Embryonic facial prominence (tissue), 1 donor: ENCODE measurements around the gene DLGAP1.

Source experiments
- DNase-seq: peaks from one replicate; pipeline ENCODE4 v3.0.0-alpha.2; 2016; ENCODE audit errors: extremely low spot score

Gene DLGAP1

DNA sequence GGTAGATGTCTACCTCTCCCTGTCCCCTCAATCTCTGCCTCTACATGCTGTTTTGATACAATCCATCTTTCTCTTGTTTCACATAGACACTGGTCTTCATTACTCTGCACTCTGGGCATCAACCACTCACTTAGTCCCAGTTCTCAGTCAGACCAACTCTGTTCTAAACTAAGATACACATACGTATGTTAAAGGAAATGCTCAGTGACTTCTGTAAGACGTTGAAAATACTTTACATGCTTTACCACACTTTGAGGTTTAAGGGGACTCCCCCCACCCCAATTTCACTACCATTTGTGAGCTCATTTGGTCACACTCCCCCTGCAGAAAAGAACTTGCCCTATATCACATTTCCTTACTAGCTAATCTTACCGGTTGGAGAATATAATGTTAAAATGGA is 507.7 kb downstream of the DLGAP1 start:
- DNase-seq = no peak

DNA sequence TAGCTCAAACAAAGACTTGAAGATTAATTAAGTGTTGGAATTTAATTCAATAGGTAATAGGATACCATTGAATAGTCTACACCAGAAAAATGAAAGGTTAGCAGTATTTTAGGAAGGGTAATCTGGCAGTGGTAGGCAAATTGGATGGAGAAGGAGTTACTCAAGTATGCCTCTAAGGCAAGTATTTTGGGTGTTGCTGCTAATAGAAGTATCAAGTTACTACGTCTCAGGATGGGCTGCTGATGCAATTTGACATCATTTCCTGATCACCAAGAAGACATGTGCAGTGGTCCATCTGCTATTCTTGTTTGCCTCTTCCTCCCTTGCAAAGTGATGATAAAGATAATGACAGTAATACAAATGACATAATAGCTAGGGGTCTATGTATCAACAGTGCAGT is 519.8 kb downstream of the DLGAP1 start:
- DNase-seq = no peak

DNA sequence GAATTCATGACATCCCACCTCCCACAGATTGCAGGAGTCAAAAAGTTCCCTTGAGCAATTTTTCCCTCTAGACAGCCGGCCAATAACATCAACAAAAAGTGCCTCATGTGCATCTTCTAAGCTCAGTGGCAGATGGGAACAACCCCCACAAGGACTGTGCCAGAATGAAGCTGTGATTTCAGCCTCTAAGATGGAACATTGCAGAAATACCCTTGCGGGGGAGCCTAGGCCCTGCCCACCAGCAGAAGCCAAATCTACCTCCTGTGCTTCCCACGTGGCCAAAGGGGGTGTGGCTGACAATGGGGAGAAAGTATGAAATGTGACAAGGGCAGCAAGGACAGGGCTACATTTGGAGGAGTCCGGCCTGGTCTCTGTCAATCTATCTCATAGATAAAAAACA is 522.8 kb downstream of the DLGAP1 start:
- no peak for DNase-seq

DNA sequence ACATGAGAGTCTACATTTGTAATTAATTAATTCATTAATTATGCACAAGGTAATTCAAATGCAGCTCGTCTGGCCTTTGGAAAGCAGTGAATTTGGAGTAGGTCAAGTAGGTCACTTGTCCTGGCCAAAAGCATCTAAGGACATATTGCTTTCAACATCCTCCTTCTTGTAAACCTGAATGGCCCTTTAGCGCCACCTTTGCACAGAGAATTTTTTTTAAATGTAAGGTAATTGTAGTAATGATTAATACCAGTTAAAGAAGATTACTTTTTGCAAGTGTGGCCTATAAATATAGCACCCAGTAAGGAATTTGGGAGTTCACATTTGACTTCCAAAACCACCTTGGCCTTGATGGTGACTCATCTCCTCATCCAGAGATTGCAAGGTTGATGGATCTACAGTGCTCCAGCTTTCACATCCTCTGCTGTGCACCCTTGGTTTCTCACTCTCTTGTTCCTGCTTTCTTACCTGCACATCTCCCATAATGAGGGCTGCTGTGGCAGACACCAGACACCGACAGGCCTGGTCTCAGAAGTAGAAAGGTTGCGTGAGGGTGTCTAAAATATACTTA is 523.5 kb downstream of the DLGAP1 start:
- DNase-seq = no peak

- DNase-seq = no peak
Measured at GRCh38 chr18:3931013-3931315, 524.1 kb downstream of the DLGAP1 start.

- DNase-seq = no peak
Measured at GRCh38 chr18:3930126-3931012, 524.7 kb downstream of the DLGAP1 start.

- no peak for DNase-seq
Measured at GRCh38 chr18:3924455-3924854, 530.7 kb downstream of the DLGAP1 start.

- DNase-seq = no peak
Measured at GRCh38 chr18:3923750-3924149, 531.4 kb downstream of the DLGAP1 start.

- no peak for DNase-seq
Measured at GRCh38 chr18:3921826-3922225, 533.3 kb downstream of the DLGAP1 start.

- no peak for DNase-seq
Measured at GRCh38 chr18:3920832-3921231, 534.3 kb downstream of the DLGAP1 start.

DNA sequence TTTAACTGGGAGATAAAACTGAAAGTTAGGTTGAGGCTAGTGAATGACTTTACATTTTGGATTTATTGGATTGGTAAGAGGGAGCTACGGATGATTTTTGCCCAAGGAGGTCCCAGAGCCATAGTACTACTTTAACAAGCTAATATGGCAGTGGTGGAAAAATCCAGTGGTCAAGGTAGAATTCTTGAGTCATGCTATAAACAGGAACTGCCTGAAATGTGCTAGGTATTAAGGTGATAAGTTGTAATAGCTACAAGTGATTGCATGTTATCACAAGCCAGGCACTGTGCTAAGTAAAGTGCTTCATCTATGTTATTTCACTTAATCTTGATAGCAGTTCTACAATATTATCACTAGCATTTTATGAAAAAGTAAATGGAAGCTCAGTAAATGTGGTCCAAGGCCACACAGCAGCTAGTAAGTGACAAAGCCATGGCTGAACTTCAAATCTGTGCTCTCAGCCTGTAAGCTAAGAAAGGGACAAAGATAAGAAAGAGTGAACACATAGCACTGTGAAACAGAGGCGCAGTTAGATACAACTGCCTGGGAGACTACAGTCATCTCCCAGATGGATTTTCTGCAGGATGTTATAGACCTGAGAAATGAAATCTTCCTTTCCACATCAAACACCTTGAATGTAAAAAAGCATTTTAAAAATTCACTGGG is 535.6 kb downstream of the DLGAP1 start:
- no peak for DNase-seq

DNA sequence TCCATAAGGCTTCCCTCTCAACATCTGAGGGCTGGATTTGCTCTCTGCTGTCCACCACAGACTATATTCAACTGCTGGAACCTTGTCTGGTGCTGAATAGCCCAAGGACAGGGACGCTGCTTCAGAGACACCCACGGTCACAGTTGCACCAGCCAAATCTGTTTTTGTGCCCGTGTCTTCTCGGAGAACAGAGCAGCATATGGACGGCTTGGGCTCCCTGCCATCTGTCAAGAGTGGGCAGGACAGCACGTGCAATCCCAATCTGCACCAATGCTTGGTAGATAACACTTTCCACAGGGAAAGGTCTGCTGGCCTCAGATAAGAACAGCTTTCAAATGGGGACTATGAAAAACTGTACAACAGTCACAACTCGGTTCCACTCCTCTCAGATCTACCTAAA is 539.0 kb downstream of the DLGAP1 start:
- DNase-seq = no peak

DNA sequence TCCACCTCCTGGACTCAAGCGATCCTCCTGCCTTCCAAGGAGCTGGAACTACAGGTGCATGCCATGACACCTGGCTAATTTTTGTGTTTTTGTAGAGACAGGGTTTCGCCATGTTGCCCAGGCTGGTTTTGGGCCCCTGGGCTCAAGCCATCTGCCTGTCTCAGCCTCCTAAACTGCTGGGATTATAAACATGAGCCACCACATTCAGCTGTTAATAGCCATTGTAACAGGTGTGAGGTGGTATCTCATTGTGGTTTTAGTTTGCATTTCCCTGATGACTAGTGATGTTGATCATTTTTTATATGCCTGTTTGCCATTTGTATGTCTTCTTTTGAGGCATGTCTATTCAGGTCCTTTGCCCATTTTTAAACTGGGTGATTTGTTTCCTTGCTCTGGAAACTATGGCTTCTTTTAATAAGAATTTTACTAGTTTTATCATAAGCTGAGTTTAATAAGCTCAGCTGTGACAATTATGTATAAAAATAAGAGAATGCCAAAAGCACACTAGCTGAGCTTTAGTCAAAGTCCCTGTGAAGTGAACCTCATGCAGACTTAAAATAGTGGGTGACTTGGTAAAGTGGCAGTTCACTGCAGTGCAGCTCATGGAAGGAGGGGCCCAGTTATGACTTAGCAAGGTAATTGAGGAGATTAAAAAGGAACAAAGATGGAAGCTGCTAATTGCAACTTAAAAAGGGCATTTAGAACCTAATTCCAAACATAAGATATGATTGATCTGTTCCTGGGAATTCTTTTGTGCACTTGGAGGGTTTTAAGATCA is 540.1 kb downstream of the DLGAP1 start:
- no peak for DNase-seq

GRCh38 chr18:3914109-3914508 is 541.0 kb downstream of the DLGAP1 start:
- peak; percentile 44 for DNase-seq

- DNase-seq = no peak
Measured at GRCh38 chr18:3912705-3913104, 542.4 kb downstream of the DLGAP1 start.

DNA sequence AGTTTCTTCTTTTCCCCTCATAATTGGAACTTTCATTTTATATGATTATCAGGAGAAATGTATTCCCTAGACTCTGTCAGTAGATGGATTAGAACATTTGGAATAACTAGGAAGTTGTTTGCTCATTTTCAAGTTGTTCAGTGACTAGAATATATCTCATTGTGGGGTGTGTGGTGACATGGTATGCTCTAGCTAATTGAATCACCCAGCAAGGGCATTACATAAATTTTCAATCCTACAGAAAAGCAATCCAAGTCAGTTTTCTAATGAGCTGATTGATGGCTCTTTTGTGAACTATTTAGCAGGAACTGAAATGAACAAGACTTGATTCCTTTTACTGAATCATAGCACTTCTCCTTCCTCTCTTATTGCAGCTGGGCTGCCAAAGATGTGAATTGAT is 543.7 kb downstream of the DLGAP1 start:
- DNase-seq = no peak

- no peak for DNase-seq
Measured at GRCh38 chr18:3910512-3910911, 544.6 kb downstream of the DLGAP1 start.

DNA sequence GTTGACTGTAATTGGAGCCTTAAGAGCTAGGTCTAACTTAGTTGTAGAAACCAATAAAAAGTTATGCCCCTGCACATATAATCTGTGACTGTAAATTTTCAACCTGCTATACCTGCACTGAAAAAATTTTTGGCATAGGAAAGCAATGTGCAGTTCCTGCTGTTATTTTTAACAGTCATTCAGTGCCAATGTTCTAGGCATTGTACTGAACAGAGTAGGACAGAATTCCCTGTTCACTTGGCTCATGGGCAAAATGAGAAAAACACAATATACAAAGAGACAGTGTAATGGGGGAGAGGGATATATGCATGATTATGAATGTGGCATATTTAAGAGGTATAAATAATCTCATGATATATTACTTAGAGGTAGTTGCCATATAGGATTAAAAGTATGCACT is 547.2 kb downstream of the DLGAP1 start:
- no peak for DNase-seq

DNA sequence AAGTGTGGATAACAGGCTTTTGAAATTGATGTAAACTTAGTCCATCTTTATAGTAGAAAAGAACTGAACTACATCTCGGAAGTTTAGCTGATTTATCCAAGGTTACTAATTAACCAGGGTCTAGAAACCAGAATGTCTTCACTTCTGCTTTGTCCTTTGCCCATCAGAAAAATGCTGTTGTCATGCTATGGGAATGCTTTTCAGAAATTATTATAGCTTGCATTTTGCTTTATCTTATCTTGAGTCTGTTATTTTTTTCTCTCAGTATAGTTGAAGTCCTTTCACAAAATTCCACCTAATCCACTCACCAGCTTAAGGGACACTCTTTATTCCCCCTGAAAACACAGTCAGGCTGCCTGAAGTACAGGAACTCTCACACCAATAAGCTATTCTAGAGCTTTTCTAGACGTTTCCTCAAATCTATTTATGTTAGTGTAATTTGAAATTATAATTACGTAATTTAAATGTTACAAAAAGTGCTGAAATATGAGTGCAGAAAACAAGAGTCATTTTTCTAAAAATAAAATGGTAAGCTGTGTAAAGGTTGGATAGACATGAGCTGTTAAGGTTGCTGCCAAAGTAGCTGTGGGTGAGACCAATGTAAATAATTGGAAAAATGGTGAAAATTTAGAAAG is 548.9 kb downstream of the DLGAP1 start:
- no peak for DNase-seq

- DNase-seq = no peak
Measured at GRCh38 chr18:3903337-3903736, 551.8 kb downstream of the DLGAP1 start.

GRCh38 chr18:3902676-3903075 is 552.4 kb downstream of the DLGAP1 start:
- DNase-seq = no peak

GRCh38 chr18:3901811-3902210 is 553.3 kb downstream of the DLGAP1 start:
- no peak for DNase-seq
